DMS79 (cell line): Measurements from ENCODE around the gene GRM1.

Source experiments
- DNase-seq: peaks from one replicate; lab custom pipeline; 2025; lab: John Stamatoyannopoulos, UW

GRM1 gene

GRCh38 chr6:146028851-146029572, at the start of gene GRM1:
Gene GRM1 (plus strand): TSS chr6:146029062. CDS start chr6:146029518, 456 bp downstream.
- no peak for DNase-seq

GRCh38 chr6:146009338-146009737, 19.5 kb upstream of the GRM1 start:
- no peak for DNase-seq

DNA sequence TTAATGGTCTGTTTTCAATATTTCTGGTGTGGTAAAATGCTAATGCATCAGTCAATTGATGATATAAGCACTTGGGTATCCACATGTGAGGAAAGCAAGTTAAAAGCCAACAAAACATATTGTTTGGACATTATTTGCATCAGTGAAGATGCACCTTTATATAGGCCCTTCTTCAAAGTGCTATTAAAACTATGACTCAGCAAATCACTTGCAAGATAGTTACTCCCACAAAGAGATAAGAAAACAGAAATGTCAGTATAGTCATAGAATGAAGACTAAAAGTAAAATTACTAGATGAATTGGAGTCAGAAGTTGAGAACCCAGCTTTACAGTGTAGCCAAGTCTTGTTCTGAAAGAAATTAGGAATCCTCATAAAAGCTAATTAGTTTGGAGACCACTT, 14.6 kb upstream of the GRM1 start:
- DNase-seq: no peak

GRCh38 chr6:146017672-146018071, 11.2 kb upstream of the GRM1 start:
- DNase-seq: no peak

DNA sequence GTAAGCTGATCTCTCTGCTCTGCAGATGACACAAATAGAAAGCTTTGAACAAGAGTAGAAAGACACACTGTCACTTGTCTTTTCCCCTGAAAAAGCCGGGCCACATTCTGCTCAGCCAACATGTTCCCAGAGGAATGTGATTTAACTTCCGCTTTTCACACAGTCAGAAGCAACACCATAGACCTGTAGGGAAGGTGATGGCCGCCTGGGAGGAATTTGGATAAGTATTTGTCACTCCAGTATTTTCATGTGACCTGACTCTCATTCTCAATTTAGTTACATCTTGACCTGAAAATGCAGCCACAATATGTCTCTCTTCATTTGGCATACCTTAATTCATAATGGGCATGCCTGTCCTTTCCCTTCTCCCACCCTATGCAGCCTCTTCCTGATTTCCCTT, 2.0 kb upstream of the GRM1 start:
- DNase-seq: no peak

GRCh38 chr6:146027586-146028251, 1.1 kb upstream of the GRM1 start:
- no peak for DNase-seq

GRCh38 chr6:146028252-146028795, 538 bp upstream of the GRM1 start:
- no peak for DNase-seq

DNA sequence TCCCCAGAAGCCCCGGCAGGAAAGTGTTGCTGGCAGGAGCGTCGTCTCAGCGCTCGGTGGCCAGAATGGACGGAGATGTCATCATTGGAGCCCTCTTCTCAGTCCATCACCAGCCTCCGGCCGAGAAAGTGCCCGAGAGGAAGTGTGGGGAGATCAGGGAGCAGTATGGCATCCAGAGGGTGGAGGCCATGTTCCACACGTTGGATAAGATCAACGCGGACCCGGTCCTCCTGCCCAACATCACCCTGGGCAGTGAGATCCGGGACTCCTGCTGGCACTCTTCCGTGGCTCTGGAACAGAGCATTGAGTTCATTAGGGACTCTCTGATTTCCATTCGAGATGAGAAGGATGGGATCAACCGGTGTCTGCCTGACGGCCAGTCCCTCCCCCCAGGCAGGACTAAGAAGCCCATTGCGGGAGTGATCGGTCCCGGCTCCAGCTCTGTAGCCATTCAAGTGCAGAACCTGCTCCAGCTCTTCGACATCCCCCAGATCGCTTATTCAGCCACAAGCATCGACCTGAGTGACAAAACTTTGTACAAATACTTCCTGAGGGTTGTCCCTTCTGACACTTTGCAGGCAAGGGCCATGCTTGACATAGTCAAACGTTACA, 817 bp downstream of the GRM1 start:
- no peak for DNase-seq

- DNase-seq: no peak
These were observed 3.5 kb downstream of the GRM1 start for GRCh38 chr6:146032387-146032786.

DNA sequence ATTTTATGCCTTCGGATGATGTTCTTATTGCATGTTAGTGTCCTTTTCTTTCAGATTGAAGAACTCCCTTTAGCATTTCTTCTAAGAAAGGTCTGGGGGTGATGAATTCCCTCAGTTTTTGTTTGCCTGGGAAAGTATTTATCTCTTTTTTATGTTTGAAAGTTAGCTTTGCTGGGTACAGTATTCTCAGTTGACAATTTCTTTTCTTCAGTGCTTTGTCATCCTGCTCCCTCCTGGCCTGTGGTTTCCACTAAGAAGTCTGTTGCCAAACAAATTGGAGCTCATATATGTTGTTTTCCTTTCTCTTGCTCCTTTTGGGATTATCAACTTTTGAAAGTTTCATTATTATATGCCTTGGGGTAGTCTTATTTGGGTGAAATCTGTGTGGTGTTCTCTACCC, 11.5 kb downstream of the GRM1 start:
- DNase-seq: no peak

GRCh38 chr6:146041282-146041681, 12.4 kb downstream of the GRM1 start:
- DNase-seq: no peak

GRCh38 chr6:146047371-146047770, 18.5 kb downstream of the GRM1 start:
- DNase-seq: no peak

- DNase-seq: no peak
These were observed 21.3 kb downstream of the GRM1 start for GRCh38 chr6:146050168-146050567.

DNA sequence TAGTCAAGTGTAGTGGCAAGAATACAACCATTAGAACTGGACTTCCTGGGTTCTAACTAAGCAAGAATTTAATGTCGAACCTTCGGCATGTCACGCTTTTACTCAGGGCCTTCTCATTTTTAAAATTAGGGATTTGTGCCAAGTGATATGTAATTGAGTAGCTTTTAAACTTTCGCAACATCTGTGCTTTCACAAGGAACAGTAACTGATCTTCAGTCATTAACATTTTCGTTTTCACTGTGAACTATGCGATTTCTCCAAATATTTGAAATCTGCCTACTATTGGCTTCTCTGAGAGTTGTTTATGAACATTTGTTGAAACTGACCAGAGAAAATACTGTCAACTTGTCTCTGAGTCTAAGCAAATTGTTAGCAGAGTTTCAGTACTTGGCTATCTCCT, 27.6 kb downstream of the GRM1 start:
- DNase-seq: no peak

DNA sequence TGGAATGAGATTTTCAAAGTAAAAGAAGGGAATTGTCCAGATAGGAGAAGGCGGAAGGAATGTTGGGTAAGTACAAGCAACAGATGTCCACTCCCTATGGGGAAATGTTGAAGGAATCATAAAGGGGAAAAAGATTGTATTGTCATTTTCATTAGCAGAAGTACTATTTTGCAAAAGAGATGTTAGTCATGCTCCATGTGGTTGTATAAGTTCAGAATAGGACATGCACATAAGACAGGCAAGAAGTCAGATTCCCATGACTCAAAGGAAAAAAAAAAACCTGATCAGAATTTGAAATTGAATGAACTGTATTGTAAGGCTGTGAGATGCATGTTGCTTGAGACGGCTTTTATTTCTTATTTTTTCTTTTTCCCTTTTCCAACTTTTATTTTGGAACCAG, 36.8 kb downstream of the GRM1 start:
- no peak for DNase-seq

DNA sequence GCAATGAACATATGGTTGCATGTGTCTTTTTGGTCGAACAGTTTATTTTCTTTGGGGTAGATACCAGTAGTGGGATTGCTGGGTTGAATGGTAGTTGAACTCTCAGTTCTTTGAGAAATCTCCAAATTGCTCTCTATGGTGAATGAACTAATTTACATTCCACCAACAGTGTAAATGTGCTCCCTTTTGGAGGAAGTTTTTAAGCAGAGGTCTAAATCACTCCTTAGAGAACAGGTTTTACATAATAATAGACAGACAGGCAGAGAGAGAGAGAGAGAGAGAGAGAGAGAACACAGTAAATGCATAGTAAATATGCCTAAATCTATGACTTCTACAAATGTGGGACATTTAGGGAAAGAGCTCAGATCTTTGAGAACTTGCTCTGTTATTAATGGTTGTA, 37.6 kb downstream of the GRM1 start:
- DNase-seq: no peak

DNA sequence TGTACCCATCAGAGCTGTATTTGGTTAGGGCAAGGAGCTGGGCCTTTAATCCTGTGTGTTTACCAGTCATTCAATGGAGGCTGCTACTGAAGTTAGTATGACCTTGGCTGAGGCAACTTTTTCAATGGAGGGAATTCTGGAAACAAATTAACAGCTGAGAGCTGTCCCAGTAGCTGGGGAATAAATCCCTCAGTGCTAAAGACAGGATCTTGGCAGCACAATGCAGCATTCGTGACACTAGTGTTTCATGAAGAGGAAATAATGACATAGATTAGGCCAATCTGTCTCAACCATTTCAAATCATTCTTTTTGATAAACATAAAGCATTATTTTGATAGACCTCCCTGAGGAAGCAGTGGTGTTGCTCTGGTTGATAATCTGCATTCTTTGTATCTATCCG, 42.9 kb downstream of the GRM1 start:
- no peak for DNase-seq

DNA sequence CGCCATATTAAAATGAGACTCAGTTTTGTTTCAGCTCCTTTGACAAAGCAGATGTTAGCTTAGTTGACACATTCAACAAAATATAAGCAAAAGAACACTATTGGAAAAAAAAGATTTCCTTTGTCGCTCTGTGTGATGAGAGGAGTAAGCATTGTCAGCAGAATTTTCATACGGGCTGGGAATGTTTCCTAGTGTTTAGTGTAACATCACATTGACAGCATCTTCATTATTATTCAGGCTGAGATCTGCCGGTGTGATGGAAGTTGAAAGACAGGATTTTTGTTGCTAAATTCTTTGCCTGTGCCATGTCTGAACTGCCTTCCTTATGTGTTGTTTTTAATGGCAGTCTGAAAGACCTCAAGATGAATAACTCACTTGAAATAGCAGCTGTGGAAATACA, 49.1 kb downstream of the GRM1 start:
- no peak for DNase-seq

DNA sequence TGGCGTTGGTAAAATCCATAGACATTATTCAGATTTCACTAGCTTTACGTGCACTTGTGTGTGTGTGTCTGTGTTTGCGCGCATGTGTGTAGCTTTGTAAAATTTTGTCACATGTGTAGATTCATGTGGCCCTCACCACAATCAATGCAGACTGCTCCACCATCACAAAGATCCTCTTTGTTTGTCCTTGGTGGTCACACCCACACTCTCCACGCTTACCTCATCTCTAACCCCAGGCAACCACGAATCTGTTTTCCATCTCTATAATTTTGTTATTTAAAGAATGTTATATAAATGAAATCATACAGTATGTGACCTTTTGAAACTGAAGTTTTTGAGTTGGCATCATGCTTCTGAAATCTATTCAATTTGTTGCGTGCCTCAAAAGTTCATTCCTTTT, 58.5 kb downstream of the GRM1 start:
- no peak for DNase-seq

- no peak for DNase-seq
These were observed 61.6 kb downstream of the GRM1 start for GRCh38 chr6:146090474-146090873.

- no peak for DNase-seq
These were observed 64.3 kb downstream of the GRM1 start for GRCh38 chr6:146092961-146093686.

DNA sequence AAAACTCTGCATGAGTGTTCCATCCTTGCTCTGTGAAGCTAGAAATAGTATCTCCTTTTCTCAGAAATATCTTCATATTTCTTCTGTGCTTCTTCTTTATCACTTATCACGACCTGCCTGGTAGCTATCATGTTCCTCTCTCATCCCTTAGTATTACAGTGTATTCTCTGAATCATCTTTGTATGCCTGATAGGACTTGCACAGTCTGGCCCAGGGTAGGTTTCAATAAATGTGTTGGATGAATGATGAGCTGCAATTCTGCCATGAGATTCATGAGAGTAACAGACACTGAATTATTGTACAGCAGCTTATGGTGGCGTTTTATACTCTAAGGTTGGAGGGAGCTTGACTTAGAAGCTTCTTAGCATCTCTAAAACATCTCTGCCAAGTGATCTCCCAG, 66.6 kb downstream of the GRM1 start:
- DNase-seq: no peak

DNA sequence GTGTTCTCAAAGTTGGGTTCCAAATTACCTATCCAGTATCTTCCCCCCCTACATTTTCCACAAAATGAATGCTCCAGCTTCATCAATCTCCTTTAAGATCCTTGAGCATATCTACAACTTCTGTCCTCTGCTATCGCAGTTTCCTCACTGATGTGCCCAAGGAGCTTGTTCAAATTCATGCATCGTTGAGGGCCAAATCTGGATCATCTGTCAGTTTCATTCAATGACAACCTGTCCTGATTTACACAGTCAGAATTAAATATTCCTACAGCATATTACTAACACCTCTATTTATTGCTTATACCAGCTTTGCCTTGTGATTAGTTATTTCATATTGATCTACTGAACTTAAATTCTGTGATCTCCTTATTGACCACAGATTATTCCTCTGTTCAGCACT, 68.7 kb downstream of the GRM1 start:
- DNase-seq: no peak
